ENCODE results near the gene PEX11G. TPM values are rescaled to one million over a fixed set of nuclear protein-coding genes. Genes with fewer than 3 reads are reported as not detected.

Gene PEX11G
- total and polyA plus RNA-seq, 7 donors = 2.3 to 12.3 (median 5.1) TPM; not detected in 1

DNA sequence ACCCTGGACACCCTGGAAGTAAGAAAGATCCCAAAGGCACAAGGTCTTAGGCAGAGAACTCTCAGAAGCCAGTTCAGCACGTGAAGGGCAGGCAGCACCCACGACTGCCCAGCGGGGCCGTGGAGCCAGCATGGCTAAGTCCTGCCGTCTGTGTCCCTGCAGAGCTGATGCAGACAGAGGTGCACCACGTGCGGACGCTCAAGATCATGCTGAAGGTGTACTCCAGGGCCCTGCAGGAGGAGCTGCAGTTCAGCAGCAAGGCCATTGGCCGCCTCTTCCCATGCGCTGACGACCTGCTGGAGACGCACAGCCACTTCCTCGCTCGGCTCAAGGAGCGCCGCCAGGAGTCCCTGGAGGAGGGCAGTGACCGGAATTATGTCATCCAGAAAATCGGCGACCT lies 44.8 kb downstream of the PEX11G start:
- TF ChIP-seq CTCF (IDR thresholded peaks at IDR 0.05) (no peak), POLR2A (IDR thresholded peaks at IDR 0.05) (no peak), POLR2AphosphoS5 (IDR thresholded peaks at IDR 0.05) (no peak), EP300 (IDR thresholded peaks at IDR 0.05) (no peak)
- no peaks in the 10 kb centered on the region for H3K27me3 ChIP-seq
- intact Hi-C loops (cut with DNase I) = no loop called here
- no peaks in the 10 kb centered on the region for H3K9me3 ChIP-seq
- peaks cover 28 to 99% (median 84%) of the 10 kb centered on the region in 4 donors for H3K36me3 ChIP-seq
- WGBS, 2 donors = 95 to 96% methylated on average over 19 of the region's 19 CpGs
- H3K27ac ChIP-seq = no peak overlapping the region
- H3K4me3 ChIP-seq = no peak overlapping the region
- H3K4me1 ChIP-seq = peaks cover 0 to 5% (median 2%) of the 10 kb centered on the region in 4 donors
- DNase-seq = no peak

- Histone ChIP-seq H3K36me3 (peaks cover 23 to 88% (median 69%) of the 10 kb centered on the region in 4 donors), H3K9me3 (no peaks in the 10 kb centered on the region), H3K4me3 (no peak overlapping the region), H3K27ac (no peak overlapping the region), H3K4me1 (peaks cover 0 to 5% (median 2%) of the 10 kb centered on the region in 4 donors), H3K27me3 (no peaks in the 10 kb centered on the region)
- intact Hi-C loops (cut with DNase I) = no loop called here
- TF ChIP-seq POLR2A (IDR thresholded peaks at IDR 0.05) (no peak), CTCF (IDR thresholded peaks at IDR 0.05) (no peak), POLR2AphosphoS5 (IDR thresholded peaks at IDR 0.05) (no peak)
- no peak for DNase-seq
- 91 to 94% methylated on average over 9 of the region's 9 CpGs for WGBS, 2 donors
These were observed 46.4 kb downstream of the PEX11G start for GRCh38 chr19:7442423-7442822.

DNA sequence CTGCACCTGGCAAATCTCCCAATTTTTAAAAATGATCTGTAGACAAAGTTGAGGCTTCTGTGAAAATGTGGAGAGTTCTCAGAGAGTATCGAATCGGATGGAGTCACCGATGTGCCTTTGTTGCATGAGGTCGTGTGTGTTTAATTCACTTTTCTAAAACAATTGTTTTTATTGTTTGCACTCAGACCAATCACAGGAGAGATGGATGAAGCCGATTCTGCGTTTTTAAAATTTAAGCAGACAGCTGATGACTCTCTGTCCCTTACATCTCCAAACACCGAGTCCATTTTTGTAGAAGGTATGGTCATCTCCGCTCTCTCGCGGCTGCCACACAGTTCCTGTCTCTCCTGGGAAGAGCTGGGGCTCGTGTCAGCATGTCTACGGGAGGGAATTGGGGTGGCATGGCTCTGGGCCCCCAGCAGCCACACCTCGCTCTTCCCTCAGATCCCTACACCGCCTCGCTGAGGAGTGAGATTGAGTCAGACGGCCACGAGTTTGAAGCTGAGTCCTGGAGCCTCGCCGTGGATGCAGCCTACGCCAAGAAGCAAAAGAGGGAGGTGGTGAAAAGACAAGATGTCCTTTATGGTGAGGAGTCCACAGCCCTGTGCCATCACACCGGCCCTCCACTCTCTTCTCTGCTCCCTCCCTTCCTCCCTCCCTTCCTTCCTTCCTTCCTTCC lies 47.2 kb downstream of the PEX11G start:
- Histone ChIP-seq H3K4me3 (no peak overlapping the region), H3K27ac (no peak overlapping the region), H3K4me1 (peaks cover 0 to 5% (median 2%) of the 10 kb centered on the region in 4 donors), H3K9me3 (no peaks in the 10 kb centered on the region), H3K36me3 (peaks cover 21 to 82% (median 64%) of the 10 kb centered on the region in 4 donors), H3K27me3 (no peaks in the 10 kb centered on the region)
- 94 to 96% methylated on average over 21 of the region's 21 CpGs for WGBS, 2 donors
- DNase-seq = no peak
- no peak for TF ChIP-seq CTCF (IDR thresholded peaks at IDR 0.05)
- TF ChIP-seq POLR2AphosphoS5 (IDR thresholded peaks at IDR 0.05) = no peak
- no peak for TF ChIP-seq POLR2A (IDR thresholded peaks at IDR 0.05)
- TF ChIP-seq EP300 (IDR thresholded peaks at IDR 0.05) = no peak
- intact Hi-C loops (cut with DNase I) = no loop called here

DNA sequence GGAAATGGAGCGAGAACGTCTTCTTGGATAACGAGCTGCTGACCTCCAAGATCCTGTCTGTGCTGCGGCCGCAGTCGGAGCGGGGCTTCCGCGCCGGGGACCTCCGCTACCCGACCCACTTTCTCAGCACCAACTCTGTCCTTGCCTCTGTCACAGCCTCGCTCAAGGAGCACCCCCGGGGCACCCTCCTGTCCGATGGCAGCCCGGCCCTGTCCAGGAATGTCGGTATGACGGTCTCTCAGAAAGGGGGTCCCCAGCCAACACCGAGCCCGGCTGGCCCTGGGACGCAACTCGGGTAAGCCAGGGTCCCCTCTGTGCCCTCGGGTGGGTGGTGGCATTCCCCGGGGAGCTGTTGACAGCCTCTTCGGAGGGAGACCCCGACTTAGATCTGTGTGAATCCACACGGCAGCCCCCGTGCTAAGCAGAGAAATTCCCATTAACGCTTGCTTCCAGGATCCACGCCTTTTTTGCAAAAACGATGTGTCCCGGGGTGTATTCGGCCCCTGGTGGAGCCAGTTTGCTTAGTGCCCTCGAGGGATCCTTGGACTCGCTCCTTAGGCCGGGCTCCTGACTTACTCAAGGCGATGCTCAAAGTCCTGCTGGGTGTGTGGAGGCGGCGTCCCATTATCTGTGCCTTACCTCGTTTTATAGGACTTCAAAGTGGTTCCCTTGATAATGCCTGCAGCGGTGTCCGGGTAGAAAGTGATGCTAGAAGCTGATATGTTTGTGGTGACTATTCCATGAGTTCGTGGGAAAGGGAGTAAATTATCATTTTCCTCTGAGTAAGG lies 48.5 kb downstream of the PEX11G start:
- H3K27me3 ChIP-seq = no peaks in the 10 kb centered on the region
- intact Hi-C loops (cut with DNase I) = no loop called here
- TF ChIP-seq POLR2A (IDR thresholded peaks at IDR 0.05) = no peak
- no peak for TF ChIP-seq POLR2AphosphoS5 (IDR thresholded peaks at IDR 0.05)
- TF ChIP-seq EP300 (IDR thresholded peaks at IDR 0.05) = no peak
- no peak for TF ChIP-seq CTCF (IDR thresholded peaks at IDR 0.05)
- WGBS, 2 donors = 92 to 93% methylated on average over 43 of the region's 43 CpGs
- H3K4me3 ChIP-seq = no peak overlapping the region
- H3K4me1 ChIP-seq = peaks cover 0 to 5% (median 2%) of the 10 kb centered on the region in 4 donors
- H3K36me3 ChIP-seq = peaks cover 19 to 79% (median 52%) of the 10 kb centered on the region in 4 donors
- H3K27ac ChIP-seq = no peak overlapping the region
- no peak for DNase-seq
- no peaks in the 10 kb centered on the region for H3K9me3 ChIP-seq
